Measurements from ENCODE around the gene EPOP.
"Not testable (repeated sequence)": the region's sequence is repeated elsewhere in the genome, so short reads cannot be mapped to it uniquely, and the experiment has no call there.

The EPOP gene

GRCh38 chr17:38672788-38673706, 1.7 kb downstream of the EPOP start:
- DNase-seq = no peak

GRCh38 chr17:38671939-38672720, 2.6 kb downstream of the EPOP start:
- no peak for DNase-seq

GRCh38 chr17:38669520-38669919, 5.2 kb downstream of the EPOP start:
- DNase-seq = no peak

- no peak for DNase-seq
Measured at GRCh38 chr17:38667787-38668122, 7.0 kb downstream of the EPOP start.

- peak; percentile 79 to 81 for DNase-seq
Measured at GRCh38 chr17:38667099-38667786, 7.5 kb downstream of the EPOP start.

GRCh38 chr17:38663964-38664644, 10.7 kb downstream of the EPOP start:
- no peak for DNase-seq

- DNase-seq = peak; percentile 69 to 72
Measured at GRCh38 chr17:38663125-38663751, 11.5 kb downstream of the EPOP start.

GRCh38 chr17:38660097-38661025, 14.4 kb downstream of the EPOP start:
- DNase-seq = peak; percentile 30 to 33

- DNase-seq = no peak
Measured at GRCh38 chr17:38659415-38659814, 15.3 kb downstream of the EPOP start.

GRCh38 chr17:38658741-38659345, 15.9 kb downstream of the EPOP start:
- DNase-seq = peak; percentile 66 to 83

- no peak for DNase-seq
Measured at GRCh38 chr17:38657824-38658740, 16.7 kb downstream of the EPOP start.

- DNase-seq = peak; percentile 65 to 74
Measured at GRCh38 chr17:38656959-38657823, 17.6 kb downstream of the EPOP start.

GRCh38 chr17:38654411-38655398, 20.1 kb downstream of the EPOP start:
- no peak for DNase-seq

- DNase-seq = no peak
Measured at GRCh38 chr17:38653679-38654078, 21.1 kb downstream of the EPOP start.

- no peak for DNase-seq
Measured at GRCh38 chr17:38653230-38653629, 21.5 kb downstream of the EPOP start.

- not testable (repeated sequence) for DNase-seq
Measured at GRCh38 chr17:38650653-38651173, 24.0 kb downstream of the EPOP start.

GRCh38 chr17:38637951-38638350, 36.8 kb downstream of the EPOP start:
- no peak for DNase-seq

Data from Kasumi-1 (cell line).